ENCODE measurements around the gene TCEAL1. TPM values are rescaled to one million over a fixed set of nuclear protein-coding genes. Genes with fewer than 3 reads are reported as not detected.
"Not testable (repeated sequence)": the region's sequence is repeated elsewhere in the genome, so short reads cannot be mapped to it uniquely, and the experiment has no call there.

The TCEAL1 gene
- total RNA-seq, 2 experiments from 2014 or later: 11.7 to 18.1 TPM

- DNase-seq (ENCODE audit: low spot score); H2AFZ ChIP-seq (ENCODE audit: low read length); H3K4me2 ChIP-seq (ENCODE audit: low read length); H3K4me3 ChIP-seq (ENCODE audit: low read depth, low read length, poor library complexity, severe bottlenecking); H3K9me3 ChIP-seq (ENCODE audit: low read length); H3K79me2 ChIP-seq (ENCODE audit: insufficient read depth, low read depth, low read length); H3K36me3 ChIP-seq (ENCODE audit: insufficient read depth, low read length); CTCF ChIA-PET (ENCODE audit: unreplicated experiment); H3K9me2 ChIP-seq (ENCODE audit: insufficient read depth, low read length); H4K20me1 ChIP-seq (ENCODE audit: insufficient read depth, low read length); H3K27ac ChIP-seq (ENCODE audit: low read depth, low read length, poor library complexity, severe bottlenecking); intact Hi-C loops (cut with micrococcal nuclease; ENCODE audit: unreplicated experiment); BruUV-seq (replicated peaks); H3K4me1 ChIP-seq (ENCODE audit: insufficient read depth, low read length, poor library complexity, severe bottlenecking); POLR2A ChIA-PET: not testable (repeated sequence)
Measured at GRCh38 chrX:103638479-103639346, 9.9 kb downstream of the TCEAL1 start.

DNA sequence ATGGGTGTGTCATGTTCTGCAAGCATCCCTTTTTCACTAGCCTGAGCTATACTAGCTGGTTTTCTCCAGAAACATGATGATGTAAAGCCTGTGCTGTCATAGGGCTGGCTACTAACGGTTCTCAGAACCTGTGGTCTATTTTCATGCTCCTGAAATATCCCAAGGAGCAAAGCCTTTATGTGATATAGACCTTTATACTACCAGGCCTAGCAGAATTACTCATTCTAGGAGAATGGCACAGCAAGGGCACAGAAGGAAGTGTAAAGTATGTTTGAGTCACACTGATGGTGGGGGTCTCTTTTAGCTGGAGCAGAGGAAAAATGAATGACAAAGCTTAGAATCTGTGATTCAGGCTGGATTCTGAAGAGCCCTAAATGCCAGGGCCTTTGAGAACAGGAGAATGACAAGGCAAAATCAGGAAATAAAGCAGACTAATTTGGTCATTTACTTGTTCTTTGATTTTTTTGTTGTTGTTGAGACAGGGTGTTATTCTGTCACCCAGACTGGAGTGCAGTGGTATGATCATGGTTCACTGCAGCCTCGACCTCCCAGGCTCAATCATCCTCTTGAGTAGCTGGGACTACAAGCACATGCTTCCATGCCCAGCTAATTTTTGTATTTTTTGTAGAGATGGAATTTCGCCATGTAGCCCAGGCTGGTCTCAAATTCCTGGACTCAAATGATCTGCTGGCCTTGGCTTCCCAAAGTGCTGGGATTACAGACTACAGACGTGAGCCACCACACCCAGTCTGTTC, 11.8 kb downstream of the TCEAL1 start:
- no peak overlapping the region for H3K4me2 ChIP-seq (ENCODE audit: low read length)
- no peaks in the 10 kb centered on the region for H4K20me1 ChIP-seq (ENCODE audit: insufficient read depth, low read length)
- H3K36me3 ChIP-seq (ENCODE audit: insufficient read depth, low read length): no peaks in the 10 kb centered on the region
- no peak overlapping the region for H2AFZ ChIP-seq (ENCODE audit: low read length)
- no peaks in the 10 kb centered on the region for H3K9me3 ChIP-seq (ENCODE audit: low read length)
- no peaks in the 10 kb centered on the region for H3K79me2 ChIP-seq (ENCODE audit: insufficient read depth, low read depth, low read length)
- DNase-seq (ENCODE audit: low spot score): no peak
- TF ChIP-seq, protein P1, sequence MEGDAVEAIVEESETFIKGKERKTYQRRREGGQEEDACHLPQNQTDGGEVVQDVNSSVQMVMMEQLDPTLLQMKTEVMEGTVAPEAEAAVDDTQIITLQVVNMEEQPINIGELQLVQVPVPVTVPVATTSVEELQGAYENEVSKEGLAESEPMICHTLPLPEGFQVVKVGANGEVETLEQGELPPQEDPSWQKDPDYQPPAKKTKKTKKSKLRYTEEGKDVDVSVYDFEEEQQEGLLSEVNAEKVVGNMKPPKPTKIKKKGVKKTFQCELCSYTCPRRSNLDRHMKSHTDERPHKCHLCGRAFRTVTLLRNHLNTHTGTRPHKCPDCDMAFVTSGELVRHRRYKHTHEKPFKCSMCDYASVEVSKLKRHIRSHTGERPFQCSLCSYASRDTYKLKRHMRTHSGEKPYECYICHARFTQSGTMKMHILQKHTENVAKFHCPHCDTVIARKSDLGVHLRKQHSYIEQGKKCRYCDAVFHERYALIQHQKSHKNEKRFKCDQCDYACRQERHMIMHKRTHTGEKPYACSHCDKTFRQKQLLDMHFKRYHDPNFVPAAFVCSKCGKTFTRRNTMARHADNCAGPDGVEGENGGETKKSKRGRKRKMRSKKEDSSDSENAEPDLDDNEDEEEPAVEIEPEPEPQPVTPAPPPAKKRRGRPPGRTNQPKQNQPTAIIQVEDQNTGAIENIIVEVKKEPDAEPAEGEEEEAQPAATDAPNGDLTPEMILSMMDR (conservative IDR thresholded peaks at IDR 0.05; ENCODE audit: low read length): no peak
- TF ChIP-seq EZH2phosphoT487 (IDR thresholded peaks at IDR 0.05; ENCODE audit: borderline replicate concordance, low read depth, low read length): no peak
- H3K4me1 ChIP-seq (ENCODE audit: insufficient read depth, low read length, poor library complexity, severe bottlenecking): no peaks in the 10 kb centered on the region
- intact Hi-C loops (cut with micrococcal nuclease; ENCODE audit: unreplicated experiment): no loop called here
- no peak overlapping the region for H3K4me3 ChIP-seq (ENCODE audit: low read depth, low read length, poor library complexity, severe bottlenecking)
- ChIA-PET POLR2A (interaction anchor here (0.9 kb wide), 1 partner anchor 9 kb away, joined by 3 read pairs; no protein-coding TSS in a partner anchor), CTCF (ENCODE audit: unreplicated experiment) (no interaction called here)
- no TSS peak for BruUV-seq (replicated peaks)
- no peaks in the 10 kb centered on the region for H3K9me2 ChIP-seq (ENCODE audit: insufficient read depth, low read length)
- H3K27ac ChIP-seq (ENCODE audit: low read depth, low read length, poor library complexity, severe bottlenecking): no peak overlapping the region

GRCh38 chrX:103644125-103644524, 15.3 kb downstream of the TCEAL1 start:
- H3K36me3 ChIP-seq (ENCODE audit: insufficient read depth, low read length): no peaks in the 10 kb centered on the region
- no peaks in the 10 kb centered on the region; the same call in 1 of the 2 replicates for H3K9me2 ChIP-seq (ENCODE audit: insufficient read depth, low read length)
- no peaks in the 10 kb centered on the region for H4K20me1 ChIP-seq (ENCODE audit: insufficient read depth, low read length)
- H3K27ac ChIP-seq (ENCODE audit: low read depth, low read length, poor library complexity, severe bottlenecking): no peak overlapping the region
- H3K4me3 ChIP-seq (ENCODE audit: low read depth, low read length, poor library complexity, severe bottlenecking): no peak overlapping the region
- no peaks in the 10 kb centered on the region for H3K4me1 ChIP-seq (ENCODE audit: insufficient read depth, low read length, poor library complexity, severe bottlenecking)
- no peaks in the 10 kb centered on the region for H3K79me2 ChIP-seq (ENCODE audit: insufficient read depth, low read depth, low read length)
- ChIA-PET CTCF (ENCODE audit: unreplicated experiment) (no interaction called here), POLR2A (interaction anchor here (0.7 to 1.2 kb wide), 2 partner anchors 12 to 385 kb away, joined by 3 read pairs; no protein-coding TSS in a partner anchor)
- intact Hi-C loops (cut with micrococcal nuclease; ENCODE audit: unreplicated experiment): no loop called here
- no peak overlapping the region for H3K4me2 ChIP-seq (ENCODE audit: low read length)
- BruUV-seq (replicated peaks): no TSS peak
- no peak overlapping the region for H2AFZ ChIP-seq (ENCODE audit: low read length)
- no peaks in the 10 kb centered on the region for H3K9me3 ChIP-seq (ENCODE audit: low read length)
- no peak for DNase-seq (ENCODE audit: low spot score)
- TF ChIP-seq EZH2phosphoT487 (IDR thresholded peaks at IDR 0.05; ENCODE audit: borderline replicate concordance, low read depth, low read length): no peak
- TF ChIP-seq, protein P1 (conservative IDR thresholded peaks at IDR 0.05; ENCODE audit: low read length): no peak

Data from OCI-LY7 (cell line).